GM21526 (cell line): Measurements from ENCODE around the gene SLC40A1.

Experiments
- ATAC-seq: cut with Tn5 transposase; IDR thresholded peaks from one replicate; pipeline ENCODE4 v1.9.1; 2021; ENCODE audit warnings: moderate library complexity; ENCODE audit not compliant: unreplicated experiment, low FRiP score

Gene SLC40A1, protein sequence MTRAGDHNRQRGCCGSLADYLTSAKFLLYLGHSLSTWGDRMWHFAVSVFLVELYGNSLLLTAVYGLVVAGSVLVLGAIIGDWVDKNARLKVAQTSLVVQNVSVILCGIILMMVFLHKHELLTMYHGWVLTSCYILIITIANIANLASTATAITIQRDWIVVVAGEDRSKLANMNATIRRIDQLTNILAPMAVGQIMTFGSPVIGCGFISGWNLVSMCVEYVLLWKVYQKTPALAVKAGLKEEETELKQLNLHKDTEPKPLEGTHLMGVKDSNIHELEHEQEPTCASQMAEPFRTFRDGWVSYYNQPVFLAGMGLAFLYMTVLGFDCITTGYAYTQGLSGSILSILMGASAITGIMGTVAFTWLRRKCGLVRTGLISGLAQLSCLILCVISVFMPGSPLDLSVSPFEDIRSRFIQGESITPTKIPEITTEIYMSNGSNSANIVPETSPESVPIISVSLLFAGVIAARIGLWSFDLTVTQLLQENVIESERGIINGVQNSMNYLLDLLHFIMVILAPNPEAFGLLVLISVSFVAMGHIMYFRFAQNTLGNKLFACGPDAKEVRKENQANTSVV

DNA sequence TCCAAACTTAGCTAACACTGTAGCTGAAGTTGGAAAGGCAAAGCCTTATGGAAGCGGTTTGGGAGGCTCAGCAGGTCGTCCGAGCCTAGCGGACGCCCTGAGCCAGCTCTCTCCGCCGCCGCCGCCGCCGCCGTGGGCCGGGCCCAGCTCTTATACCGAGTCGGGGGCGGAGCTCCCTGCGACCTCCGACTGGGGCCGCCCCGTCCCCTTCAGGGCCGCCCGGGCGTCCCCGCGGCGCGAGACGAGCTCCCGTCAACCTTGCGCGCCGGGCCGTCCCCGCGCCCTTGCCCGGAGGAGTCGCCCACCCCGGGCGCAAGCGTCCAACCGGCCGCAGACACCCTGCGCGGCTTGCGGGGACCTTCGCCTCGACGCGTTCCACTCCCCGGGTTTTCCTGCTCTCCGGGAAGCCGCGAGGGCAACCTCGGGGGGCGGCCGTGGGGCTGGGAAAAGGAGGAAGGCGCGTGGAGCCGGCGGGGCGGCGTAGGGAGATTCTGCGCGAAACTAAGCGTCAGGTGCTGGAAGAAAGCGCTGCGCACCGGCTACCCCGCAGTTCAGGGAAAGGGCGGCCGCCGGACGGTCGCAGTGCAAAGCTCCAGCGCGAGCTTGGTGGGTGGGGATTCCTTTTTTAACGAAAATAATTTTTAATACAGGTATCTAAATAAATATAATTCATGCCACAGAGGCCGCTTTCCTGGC lies at the start of gene SLC40A1:
SLC40A1 (minus strand) TSS at position 129 of the 696 bp plus-strand sequence. CDS start 326 bp downstream, outside the sequence.
- peak; percentile 62 for ATAC-seq

- ATAC-seq, result no peak
Observed at GRCh38 chr2:189629531-189630453, 49.2 kb upstream of the SLC40A1 start.

GRCh38 chr2:189628817-189629530 lies 48.4 kb upstream of the SLC40A1 start:
- ATAC-seq, result no peak

DNA sequence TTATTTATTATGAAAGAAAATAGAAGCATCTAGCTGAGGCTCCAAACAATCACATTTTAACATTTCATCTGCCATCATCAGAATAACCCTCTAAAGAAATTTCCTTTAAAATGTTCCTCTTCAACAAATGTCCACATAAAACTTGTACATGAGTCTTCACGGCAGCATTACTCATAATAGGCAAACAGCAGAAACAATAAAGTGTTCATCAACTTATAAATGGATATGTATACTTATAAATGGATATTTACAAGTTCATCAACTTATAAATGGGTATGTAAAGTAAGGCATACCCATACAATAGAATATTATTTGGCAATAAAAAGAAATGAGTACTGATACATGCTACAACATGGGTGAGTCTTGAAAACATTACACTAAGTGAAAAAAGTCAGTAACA lies 47.2 kb upstream of the SLC40A1 start:
- no peak for ATAC-seq

- ATAC-seq, result no peak
Observed at GRCh38 chr2:189625636-189626035, 45.0 kb upstream of the SLC40A1 start.

DNA sequence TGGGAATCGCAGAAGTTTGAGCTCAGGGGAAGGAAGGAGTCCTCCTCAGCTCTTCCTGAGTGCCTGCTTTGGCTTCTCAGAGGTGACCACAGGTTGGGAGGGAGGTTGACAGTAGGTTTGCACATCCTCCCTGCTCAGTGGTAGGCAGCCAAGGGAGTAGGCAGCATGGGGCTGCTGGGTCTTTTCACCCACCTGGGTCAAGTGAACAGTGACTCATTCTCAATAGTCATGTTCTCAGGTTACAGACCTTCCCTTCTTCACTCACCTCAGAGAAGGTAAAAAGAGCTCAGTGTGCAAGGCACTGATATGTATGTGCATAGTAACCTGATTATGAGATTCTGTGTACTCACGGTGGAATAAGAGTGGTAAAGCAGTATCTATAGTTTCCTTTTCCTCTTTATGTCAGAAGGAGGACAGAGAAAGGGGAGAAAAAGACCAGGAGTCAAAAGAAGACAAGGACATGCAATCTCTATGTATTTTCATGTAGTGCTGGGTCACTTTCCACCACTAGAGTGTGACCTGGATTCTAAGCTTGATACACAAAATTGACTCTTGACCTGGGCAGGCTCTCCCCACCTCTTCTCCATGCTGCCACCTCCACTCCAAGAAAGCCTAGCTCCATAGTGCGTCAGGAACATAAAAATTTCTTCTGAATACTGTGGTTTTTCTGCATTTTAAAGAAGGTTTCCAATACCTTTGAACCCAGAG lies 44.2 kb upstream of the SLC40A1 start:
- ATAC-seq, result no peak

DNA sequence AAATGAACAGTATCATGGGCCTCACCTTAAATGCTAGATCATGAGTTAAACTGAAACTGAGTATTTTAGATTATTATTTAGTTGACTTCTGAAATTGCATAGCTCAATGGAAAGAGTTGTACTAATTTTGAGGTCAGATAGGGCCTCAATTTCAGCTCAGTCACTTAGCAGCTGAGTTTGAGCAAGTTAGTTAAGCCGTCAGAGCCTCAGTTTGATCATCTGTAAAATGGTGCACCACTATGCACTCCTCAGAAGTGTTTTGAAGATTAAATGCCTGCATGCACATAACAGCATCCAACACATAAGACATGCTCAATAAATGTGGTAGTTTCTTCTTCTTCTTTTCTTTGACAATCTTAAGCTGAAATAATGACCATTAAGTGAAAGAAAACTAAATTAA lies 42.5 kb upstream of the SLC40A1 start:
- ATAC-seq, result no peak

DNA sequence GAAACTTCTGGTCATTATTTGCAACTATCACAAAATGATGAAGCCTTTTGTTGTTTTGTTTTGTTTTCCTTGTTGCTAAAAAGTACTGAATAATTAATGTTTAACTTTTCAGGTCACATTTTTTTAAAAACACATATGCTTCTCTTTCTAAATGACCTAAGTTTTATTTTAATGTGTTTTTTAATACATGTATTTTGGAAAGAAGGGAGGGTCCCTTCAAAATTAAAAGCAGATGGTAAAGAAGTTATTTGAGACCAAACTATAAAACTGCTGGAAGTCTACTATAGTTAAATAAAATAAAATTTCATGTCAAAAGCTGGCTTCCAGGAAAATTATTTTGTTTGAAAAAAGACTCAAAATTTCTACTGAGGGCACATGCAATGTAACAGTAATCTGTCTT lies 41.2 kb upstream of the SLC40A1 start:
- ATAC-seq, result no peak

GRCh38 chr2:189618197-189618596 lies 37.6 kb upstream of the SLC40A1 start:
- ATAC-seq, result no peak

DNA sequence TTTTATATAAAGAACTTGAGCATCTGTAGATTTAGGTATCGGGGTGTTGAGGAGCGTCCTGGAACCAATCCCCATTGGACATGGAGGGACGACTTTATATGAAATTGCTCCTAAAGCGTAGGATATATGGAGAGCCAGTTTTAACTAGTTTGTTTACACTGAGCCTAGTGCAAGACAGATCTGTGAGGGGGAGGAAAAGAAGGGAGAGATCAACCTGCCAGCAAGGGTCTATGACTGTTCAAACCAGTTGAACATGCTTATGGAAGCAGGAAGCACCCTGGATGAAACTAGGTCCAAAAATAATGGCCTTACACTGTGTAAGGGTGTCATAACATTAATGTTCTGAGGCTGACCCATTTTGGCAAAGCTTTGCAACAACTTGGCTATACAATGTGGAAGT lies 34.0 kb upstream of the SLC40A1 start:
- ATAC-seq, result no peak

- no peak for ATAC-seq
Observed at GRCh38 chr2:189613650-189614420, 33.2 kb upstream of the SLC40A1 start.

DNA sequence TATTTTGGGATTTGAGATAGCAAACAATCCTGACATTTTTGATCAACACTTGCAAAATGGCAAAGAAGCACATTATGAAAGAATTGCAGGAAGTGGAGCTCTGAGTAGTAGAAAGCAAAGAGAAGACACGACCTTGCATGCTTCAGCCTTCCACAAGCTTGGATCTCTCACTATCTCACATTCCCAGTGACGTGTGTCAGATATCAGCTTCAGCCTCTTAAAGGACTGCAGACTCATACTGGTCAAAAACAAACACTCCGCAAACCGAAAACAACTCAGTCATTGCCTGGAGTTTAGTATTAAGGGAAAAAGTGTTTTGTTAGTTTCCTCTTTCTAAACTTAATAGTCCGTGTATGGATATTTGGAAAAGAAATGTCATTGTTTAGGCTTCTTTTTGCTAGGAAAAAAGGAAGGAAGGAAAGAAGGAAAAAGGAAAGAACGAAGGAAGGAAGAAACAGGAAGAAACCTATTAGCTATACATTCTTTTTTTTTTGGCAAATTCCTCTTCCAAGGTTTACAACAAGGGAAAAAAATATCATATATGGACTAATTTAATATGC lies 32.6 kb upstream of the SLC40A1 start:
- no peak for ATAC-seq

DNA sequence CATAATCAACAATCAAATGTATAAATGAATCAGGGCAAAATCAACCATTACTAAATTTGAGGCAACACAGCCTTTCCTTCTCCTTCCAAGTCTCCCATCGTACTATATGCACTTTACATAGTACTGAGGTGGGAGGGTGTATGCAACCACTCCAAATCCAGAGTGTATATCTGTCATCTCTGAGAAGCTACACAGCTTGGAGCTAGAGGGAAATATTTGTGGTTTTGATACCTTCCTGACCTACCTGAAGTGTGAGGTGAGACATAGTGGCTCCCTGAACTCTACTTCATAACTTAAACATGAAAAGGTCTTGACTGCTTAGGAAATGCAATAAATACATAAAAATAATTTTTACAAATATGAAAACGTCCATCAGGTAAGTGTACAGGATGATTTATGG lies 30.1 kb upstream of the SLC40A1 start:
- no peak for ATAC-seq

- ATAC-seq, result no peak
Observed at GRCh38 chr2:189609853-189610252, 29.3 kb upstream of the SLC40A1 start.

DNA sequence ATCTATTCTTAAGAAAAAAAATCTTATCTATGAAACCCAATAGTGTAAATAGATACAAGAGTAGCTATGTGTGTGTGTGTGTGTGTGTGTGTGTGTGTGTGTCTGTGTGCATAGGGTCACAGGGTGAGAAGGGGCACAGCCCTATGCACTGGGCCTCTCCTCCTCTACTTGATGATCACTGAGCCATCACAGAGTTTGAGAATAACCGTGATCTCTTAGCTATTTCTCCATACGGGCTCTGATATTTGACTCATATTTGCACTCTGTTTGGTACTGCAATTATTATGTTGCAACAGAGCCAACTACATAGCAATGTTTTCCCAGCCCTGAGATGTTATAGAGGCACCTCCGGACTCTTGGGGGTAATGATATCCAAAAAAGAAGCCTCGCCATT lies 28.8 kb upstream of the SLC40A1 start:
- ATAC-seq, result no peak

- no peak for ATAC-seq
Observed at GRCh38 chr2:189608795-189609422, 28.3 kb upstream of the SLC40A1 start.

DNA sequence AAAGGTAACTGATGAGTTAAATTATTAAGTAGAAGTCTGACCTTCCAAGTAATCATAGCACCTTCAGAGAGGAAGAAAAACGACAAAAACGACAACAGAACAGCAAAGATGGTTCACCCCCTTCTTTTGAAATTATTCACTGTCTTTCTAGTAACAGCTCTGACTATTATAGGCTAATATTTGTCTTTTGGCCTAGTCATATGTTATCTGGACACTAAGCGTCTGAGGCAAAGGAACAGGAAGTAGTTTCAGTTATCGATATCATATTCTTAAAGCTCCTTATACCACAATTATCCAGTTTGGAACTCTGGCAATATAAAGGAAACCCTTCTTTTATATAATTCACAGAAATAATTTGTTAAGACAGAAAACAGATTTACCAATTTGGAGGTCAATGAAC lies 27.6 kb upstream of the SLC40A1 start:
- ATAC-seq, result no peak

- no peak for ATAC-seq
Observed at GRCh38 chr2:189602233-189602632, 21.6 kb upstream of the SLC40A1 start.
